ENCODE data around the gene NUP107. TPM values are rescaled to one million over a fixed set of nuclear protein-coding genes. Genes with fewer than 3 reads are reported as not detected.
"Not testable (repeated sequence)": the region's sequence is repeated elsewhere in the genome, so short reads cannot be mapped to it uniquely, and the experiment has no call there.

The NUP107 gene
- total RNA-seq = 37.9 TPM

DNA sequence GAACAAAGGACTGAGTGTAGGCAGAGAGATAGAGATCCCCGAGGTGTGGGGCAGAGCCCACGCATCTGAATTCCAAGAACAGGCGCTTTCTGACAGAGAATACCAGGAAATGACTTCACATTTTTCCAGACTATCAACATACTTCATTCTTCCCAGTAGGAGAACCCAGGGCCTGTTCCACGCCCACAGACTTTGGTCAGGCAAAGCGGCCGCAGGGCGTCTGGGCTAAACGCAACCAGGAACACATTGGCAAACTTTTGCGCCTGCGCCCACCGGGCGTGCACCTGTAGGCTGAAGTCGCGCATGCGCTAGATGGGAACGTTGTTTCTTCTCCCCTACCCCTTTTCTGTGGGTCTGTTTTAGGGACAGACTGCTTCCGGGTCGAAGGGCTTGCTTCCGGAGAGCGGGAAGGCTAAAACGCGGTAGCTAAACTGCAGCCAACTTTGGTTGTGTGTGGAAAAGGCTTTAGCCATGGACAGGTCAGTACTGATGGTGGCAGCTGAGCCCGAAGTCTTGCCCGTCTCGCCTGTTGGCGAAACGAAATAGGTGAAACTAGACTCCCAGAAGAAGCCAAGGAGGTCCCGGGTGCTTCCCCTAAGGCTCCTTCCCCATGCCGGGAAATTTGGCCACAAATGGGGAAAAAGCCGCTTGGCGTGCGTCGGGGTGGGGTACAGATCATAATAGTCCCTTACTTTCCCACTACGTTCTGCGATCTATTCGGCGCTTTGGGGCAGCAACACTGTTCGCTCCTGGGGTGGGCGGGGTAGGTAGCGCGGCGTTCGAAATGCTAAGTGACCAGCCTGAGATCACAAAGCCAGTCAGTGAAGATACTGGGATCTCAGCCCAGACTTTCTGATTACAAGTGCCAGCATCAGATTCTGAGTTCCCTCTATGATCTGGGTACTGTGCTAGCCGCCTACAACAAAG, at the start of gene NUP107:
TSS of gene NUP107 (plus strand) at position 384 of the 927 bp plus-strand sequence. CDS start at position 472, 88 bp downstream.
- peak; percentile 99 for DNase-seq (ENCODE audit: low spot score)

DNA sequence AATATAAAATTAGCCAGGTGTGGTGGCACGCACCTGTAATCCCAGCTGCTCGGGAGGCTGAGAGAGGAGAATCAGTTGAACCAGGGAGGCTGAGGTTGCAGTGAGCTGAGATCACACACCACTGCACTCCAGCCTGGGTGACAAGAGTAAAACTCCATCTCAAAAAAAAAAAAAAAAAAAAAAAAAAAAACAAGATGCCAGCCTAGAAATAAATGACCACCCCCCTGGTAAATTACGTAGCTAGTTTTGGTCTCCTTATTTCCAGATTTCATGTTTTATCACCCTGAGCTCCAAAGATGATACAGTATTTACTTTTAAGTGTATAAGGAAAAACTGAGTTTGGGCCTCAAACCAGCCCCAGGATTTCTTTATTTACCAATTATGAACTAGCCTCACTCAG, 49.3 kb upstream of the NUP107 start:
- not testable (repeated sequence) for DNase-seq (ENCODE audit: low spot score)

DNA sequence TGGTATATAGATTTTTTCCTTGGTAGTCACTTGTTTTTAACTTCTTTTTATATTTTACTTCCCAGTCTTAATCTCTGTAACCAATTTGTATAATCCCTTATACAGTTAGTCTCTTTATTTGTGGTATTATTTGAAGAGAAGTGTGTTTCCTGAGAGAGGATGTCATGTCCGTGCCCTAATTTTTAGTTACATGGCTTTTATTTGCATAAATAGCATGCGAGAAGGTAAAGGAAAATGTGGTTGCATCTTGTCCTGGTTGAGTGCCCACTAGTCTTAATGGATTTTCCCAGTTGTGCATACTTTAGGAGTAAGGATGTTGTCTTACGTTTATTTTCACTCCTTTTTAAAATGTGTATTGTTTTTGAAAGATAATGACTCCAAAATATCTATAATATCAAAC, 48.6 kb upstream of the NUP107 start:
- no peak for DNase-seq (ENCODE audit: low spot score)

DNA sequence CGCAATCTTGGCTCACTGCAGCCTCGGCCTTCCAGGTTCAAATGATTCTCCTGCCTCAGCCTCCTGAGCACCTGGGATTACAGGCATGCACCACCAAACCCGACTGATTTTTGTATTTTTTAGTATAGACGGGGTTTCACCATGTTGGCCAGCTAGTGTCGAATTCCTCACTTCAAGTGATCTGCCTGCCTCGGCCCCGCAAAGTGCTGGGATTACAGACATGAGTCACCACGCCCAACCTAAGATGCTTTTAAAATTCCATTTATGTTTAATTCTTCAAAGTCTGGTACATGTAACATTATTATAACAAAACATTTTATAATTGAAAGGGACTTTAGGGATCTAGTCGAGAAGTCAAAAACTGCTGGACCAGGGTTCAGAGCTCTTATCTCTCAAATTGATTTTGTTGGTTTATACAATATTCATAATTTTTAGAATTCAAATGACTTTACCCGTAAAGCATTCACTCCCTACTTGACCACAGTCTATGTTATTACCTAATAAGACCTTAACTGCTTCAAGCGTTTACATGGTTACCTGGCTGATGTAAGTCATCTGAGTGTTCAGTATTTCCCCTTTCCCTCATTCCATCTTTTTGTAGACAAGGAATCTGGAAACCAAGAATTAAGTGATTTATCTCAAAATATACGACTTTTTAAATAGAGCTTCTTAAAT, 47.9 kb upstream of the NUP107 start:
- no peak for DNase-seq (ENCODE audit: low spot score)

DNA sequence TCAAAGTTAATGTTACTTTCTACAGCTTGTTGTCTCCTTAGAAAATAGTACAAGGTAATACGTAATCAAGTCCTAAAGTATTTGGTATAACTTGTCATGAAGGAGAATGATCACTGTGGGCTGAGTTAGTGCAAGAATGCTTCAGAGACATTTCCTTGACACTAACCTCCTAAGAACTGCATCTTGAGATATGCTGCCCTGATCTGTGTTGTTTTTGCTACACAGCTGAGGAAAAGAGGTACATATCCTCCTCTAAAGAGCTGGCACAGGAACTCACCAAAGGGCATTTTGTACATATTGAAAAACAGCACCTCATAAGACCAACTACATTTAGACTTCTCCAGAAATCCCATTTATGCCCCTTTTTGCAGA, 47.4 kb upstream of the NUP107 start:
- DNase-seq (ENCODE audit: low spot score) = no peak

DNA sequence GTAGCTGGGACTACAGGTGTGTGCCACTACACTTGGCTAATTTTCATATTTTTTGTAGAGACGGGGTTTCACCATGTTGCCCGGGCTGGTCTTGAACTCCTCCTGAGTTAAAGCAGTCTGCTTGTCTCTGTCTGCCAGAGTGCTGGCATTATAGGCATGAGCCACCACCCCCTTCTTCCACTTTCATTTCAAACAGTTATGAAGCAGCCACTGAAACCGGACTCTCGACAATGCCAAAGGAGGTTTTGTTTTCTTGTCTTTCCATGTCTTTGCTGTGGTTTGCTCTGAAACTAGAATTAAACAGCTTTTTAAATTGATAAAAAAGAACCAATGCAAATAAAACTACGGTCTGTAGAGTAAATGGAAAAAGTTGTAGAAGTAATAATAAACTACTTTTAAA, 45.6 kb upstream of the NUP107 start:
- no peak for DNase-seq (ENCODE audit: low spot score)

DNA sequence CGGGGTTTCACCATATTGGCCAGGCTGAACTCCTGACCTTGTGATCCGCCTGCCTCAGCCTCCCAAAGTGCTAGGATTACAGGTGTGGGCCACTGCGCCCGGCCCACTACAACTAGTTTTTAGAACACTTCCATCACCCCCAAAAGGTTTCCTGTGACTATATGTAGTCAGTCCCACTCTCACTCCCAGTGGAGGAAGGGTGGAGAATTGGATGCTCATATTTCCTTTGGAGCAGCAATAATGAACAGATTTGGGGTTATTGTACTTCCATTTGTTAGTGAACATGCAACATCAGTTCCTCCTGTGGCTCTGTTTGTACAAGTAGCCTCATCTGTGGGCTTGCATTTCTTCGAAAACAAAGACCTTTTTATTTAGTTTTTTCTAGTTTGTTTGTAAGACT, 40.3 kb upstream of the NUP107 start:
- no peak for DNase-seq (ENCODE audit: low spot score)

DNA sequence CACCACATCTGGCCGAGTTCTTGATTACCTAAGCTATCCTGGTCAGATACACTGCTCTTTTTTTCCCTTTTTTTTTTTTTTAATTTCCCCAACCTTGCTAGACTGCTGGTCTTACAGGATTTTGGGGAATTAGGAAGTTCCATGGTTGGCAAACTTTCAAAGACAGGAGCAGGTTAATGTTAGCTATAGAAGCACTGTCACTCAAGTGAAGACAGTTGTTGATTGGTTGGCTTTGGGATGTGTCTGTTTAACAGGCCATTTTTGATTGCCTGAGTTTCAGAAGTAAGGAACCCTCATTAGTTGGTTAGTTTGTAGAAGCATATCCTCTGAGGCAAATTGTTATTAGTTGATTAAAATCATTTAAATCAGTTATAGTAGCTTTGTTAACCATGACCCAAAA, 39.3 kb upstream of the NUP107 start:
- DNase-seq (ENCODE audit: low spot score) = no peak

DNA sequence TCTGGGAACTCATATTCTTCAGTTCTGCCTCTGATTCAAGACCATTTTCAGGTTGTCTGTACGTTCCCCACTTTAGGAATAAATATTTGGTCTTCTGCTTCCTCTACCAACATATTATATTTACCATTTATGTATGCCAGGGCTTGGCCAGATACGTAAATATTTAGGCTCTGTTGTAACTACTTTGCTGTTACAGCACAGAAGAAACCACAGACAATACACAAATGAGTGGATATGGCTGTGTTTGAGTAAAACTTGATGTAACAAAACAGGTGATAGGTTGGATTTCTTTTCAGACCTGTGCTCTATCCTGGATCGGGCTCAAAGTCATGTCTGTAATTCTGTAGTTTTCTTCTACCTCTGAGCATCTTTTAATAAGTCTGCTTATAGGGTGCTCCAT, 38.6 kb upstream of the NUP107 start:
- DNase-seq (ENCODE audit: low spot score) = no peak

DNA sequence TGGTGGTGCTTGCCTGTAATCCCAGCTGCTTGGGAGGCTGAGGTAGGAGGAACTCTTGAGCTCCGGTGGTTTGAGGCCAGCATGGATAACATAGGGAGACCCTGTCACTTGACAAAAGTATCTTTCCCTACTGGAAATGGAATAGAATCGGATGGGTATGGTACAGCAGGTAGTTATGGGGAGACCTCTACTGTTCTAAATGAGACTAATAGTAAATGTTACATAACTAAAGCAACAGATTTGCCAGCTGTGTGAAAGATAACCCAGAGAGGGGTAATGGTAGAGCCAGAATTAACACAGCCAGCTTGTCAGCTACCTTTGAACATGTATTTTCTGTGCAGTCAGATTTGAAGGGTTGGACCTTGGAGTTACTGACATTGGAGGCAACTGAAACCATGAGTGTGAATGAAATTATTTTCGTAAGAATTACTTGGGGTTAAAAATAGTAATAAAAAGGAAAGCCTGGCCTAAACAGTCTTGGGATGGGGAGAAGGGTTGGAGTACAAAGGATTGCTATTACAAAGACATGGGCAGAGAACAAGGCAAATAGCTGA, 21.7 kb upstream of the NUP107 start:
- DNase-seq (ENCODE audit: low spot score) = no peak

DNA sequence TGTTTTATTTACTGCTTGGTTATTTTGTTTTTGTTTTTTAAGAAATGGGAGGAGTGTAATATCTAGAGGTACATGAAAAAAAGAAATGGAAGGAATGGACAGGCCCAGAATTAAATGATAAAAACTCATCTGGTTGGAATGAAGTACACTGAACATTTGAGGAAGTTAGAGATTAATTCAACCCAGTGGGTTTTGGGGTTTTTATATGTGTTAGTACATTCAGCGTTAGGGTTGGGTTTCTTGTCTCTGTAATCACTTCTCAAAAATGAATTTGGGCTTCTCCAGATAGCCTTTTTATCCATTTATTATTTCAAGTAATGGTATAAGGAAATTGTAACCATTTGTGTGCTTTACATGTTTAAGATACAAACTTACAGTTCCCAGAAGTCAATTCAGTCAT, 19.5 kb upstream of the NUP107 start:
- no peak for DNase-seq (ENCODE audit: low spot score)

DNA sequence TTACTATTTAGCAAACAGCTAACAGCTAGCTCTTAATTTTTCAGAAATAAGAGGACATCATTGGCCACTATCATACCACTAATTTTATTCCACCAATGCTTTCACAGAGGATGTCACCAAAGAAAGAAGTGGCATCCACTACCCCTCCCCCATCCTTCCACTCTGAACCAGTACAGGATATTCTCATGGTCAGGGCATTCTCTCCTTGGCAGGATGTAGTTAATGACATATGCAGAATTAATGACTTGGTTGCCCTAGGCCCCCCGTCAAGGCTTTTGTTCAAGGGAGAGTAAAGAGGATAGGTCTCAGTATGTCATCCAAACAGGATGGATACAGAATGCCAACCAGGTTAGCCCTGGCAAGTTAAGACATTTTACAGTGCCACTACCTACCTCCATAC, 18.9 kb upstream of the NUP107 start:
- no peak for DNase-seq (ENCODE audit: low spot score)

DNA sequence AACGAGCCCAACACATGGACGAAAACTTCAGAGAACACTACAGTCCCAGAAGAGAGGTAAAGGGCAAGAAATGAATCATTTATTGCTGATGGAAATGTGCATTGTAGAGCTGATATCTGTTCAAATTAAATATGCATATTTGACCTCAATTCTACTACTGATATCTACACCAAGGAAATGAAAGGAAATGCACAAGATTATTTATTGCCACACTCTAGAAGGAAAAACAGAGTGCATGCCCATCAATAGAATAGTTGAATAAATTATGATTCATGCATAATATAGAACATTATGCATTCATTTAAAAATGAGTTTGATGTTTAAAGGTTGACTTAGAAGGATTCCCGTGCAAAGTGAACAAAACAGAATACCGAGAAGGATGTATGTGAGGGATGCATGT, 15.6 kb upstream of the NUP107 start:
- DNase-seq (ENCODE audit: low spot score) = no peak

DNA sequence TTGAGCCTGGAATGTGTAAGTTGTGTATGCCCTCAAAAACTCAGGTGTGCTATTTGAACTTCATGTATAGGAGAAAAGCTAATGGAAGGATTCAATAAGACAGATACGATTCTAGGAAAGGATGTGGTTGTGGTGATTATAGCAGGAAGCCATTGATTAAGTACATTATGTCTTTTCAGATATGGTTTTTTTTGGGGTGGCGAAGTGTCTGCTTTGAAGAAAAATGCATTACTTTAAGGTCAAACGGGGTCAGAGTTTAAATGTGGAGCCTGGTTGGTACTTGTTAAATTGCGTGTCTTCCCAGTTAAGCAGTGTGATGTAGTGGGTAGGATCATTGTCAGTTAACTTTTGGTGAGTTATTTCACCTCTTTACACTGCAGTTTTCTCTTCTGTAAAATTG, 13.0 kb upstream of the NUP107 start:
- DNase-seq (ENCODE audit: low spot score) = no peak

DNA sequence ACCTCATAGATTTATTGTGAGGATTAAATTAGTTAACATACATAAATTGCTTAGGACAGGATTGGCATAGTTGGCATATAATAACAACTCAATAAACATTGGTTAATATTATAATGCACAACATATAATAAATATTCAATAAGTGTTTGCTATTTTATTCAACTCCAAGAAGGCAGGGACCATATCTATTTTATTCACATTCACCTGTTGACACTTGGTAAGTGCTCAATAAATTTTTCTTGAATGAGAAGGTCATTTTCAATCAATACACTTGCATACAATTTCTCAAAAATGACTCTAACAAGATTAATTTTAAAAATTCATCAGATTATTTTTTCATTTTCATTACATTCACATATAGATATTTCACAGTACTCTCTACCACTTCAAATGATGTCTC, 12.4 kb upstream of the NUP107 start:
- no peak for DNase-seq (ENCODE audit: low spot score)

DNA sequence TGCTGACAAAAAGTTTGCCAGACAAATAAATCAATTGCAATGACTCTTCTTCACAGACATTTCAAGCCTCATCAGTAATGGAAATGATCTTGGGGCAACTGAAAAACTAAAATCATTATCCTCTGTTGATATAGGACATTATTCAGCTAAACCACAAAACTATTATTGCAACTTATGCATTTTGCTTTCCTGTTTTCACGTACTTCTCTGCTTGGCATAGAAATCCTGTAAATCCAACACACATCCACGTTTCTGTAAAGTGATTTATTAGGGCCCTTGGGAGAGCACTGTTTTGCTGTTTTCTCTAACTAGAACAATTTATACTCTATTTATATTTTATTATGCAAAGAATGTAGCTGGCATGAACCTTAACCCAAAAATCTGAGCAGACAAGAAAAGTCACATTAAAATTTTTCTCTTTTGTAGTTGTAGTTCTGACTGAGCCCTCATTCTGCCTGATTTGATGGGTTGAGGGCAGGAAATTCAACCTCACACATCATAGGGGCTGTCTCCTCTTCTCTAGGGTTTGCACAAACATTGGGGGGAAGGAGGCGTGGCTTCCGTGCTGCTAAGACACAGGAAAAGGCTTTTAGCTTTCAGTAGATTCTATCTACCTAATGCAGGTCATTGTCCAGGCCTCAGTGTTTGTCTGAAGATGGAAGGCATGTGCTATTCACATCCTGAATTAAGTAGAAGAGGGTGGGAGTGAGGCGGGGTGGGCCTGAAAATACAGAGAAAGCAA, 11.5 kb upstream of the NUP107 start:
- peak; percentile 48 for DNase-seq (ENCODE audit: low spot score)

DNA sequence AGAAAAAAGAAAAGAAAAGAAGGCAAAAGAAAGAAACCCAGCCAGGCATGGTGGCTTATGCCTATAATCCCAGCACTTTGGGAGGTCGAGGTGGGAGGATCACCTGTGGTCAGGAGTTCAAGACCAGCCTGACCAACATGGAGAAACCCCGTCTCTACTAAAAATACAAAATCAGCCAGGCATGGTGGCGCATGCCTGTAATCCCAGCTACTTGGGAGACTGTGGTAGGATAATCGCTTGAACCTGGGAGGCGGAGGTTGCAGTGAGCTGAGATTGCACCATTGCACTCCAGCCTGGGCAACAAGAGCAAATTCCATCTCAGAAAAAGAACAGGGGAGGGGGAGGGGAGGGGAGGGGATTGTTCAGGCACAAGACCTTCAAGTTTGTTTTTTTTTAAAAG, 9.9 kb upstream of the NUP107 start:
- not testable (repeated sequence) for DNase-seq (ENCODE audit: low spot score)

DNA sequence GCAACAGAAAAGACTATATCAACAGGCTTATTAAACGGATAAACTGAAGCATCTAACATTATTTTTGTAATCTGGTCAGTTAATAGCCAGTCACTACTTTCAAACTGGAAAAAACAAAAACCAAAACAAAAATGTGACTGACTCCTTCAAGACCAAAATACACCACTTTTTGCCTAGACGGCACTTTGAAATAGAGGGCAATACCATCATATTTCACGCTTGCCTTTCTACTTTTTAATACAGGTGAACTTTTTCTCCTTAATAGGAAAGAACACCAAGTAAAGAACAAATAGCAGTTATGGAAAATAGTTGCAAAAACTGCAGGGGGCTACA, 550 bp upstream of the NUP107 start:
- DNase-seq (ENCODE audit: low spot score) = no peak

DNA sequence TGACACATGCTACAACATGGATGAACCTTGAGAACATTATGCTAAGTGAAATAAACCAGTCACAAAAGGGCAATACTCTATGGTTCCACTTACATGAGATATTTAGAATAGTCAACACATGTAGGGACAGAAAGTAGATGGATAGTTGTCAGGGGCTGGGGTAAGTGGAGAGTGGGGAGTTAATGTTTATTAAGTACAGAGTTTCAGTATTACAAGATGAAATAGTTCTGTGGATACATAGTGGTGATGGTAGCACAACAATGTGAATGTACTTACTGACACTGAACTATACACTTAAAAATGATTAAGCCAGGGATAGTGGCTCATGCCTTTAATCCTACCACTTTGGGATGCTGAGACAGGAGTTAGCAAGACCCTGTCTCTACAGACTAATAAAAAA, 8.7 kb downstream of the NUP107 start:
- no peak for DNase-seq (ENCODE audit: low spot score)

DNA sequence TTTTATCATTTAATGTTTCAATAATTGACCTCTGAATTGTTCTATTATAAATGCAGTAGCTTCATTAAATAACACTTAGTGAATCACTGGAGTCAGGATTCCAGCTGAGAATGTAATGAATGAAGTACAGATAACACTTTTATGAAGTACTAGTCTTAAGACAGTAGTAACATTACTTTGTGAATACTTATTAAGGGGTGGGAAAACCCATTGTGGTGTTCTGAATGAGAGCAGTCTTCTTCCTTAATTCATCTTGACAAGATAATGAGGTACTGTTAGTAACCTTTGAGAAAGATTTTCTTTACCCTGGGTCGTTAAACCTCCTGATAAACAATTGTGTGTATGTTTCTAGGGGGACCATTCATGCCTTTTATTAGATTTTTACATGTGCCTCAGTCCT, 12.7 kb downstream of the NUP107 start:
- no peak for DNase-seq (ENCODE audit: low spot score)

DNA sequence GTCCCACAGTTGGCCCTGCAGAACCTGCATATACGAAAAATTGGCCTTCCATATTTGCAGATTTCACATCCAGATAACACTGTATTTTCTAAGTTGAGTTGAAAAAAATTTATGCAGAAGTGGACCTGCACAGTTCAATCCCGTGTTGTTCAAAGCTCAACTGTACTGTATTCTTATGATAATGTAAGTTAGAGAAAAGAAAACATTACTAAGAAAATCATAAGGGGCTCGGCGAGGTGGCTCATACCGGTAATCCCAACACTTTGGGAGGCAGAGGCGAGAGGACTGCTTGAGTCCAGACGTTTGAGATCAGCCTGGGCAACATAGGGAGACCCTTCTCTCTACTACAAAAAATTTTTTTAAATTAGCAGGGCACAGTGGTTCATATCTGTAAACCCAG, 41.0 kb downstream of the NUP107 start:
- no peak for DNase-seq (ENCODE audit: low spot score)

DNA sequence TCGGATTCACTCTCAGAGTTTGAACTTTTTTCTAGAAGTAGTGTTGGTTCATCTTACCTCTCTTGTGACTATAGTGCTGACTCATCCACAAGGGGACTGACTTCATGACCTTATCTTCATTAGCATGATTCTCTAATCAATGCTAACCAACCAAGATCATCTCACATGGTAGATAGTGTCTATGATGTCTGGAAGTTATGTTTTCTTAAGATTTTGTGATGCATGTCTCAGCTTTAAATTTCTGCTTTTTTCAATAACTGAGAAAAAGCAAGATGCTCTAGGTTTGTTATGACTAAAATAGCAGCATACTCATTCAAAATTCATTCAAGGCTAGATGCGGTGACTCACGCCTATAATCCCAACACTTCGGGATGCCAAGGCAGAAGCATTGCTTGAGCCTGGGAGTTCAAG, 46.9 kb downstream of the NUP107 start:
- DNase-seq (ENCODE audit: low spot score) = no peak

Data from ureter (tissue), 1 donor.